ENCODE results near the gene IFNA1. TPM values are rescaled to one million over a fixed set of nuclear protein-coding genes. Genes with fewer than 3 reads are reported as not detected.

The IFNA1 gene
- total and polyA plus RNA-seq, 2 experiments from 2014 or later = not detected

- Mint-ChIP-seq H3K27me3 (ENCODE audit: insufficient read depth, low read depth, poor library complexity) (peaks cover 3% of the 10 kb centered on the region), H3K4me1 (peaks cover 12% of the 10 kb centered on the region)
- peak; percentile 87 for DNase-seq (ENCODE audit: low spot score)
These were observed 44.2 kb upstream of the IFNA1 start for GRCh38 chr9:21395778-21396717.

GRCh38 chr9:21398955-21399489 lies 41.2 kb upstream of the IFNA1 start:
- peaks cover 62% of the 10 kb centered on the region for H3K27me3 ChIP-seq (ENCODE audit: insufficient read depth)
- TF ChIP-seq ZNF462 (CRISPR knock-in tag; IDR thresholded peaks at IDR 0.05) = no peak
- TF ChIP-seq CTCF (conservative IDR thresholded peaks at IDR 0.05; ENCODE audit: low read depth in 2 of 2) = no peak
- TF ChIP-seq ZNF114 (CRISPR knock-in tag; IDR thresholded peaks at IDR 0.05) = no peak
- TF ChIP-seq POLR2AphosphoS5 (IDR thresholded peaks at IDR 0.05; ENCODE audit: low read depth) = no peak
- no peak for TF ChIP-seq ZNF331 (CRISPR knock-in tag; IDR thresholded peaks at IDR 0.05; ENCODE audit: low read depth)

More at GRCh38 chr9:21395778-21396717, 44.2 kb upstream of the IFNA1 start:
- Histone ChIP-seq H4K20me1 (replicated peaks; ENCODE audit: insufficient read depth) (no peaks in the 10 kb centered on the region), H3K4me2 (peak overlapping the region; percentile 80), H3K79me2 (replicated peaks; ENCODE audit: insufficient read depth) (no peaks in the 10 kb centered on the region), H3K27me3 (ENCODE audit: insufficient read depth) (peaks cover 34% of the 10 kb centered on the region), H3K27ac (ENCODE audit: low read depth) (no peak overlapping the region), H3K4me3 (peak overlapping the region; percentile 55), H3F3A (replicated peaks; ENCODE audit: low read depth) (no peaks in the 10 kb centered on the region), H2AFZ (peak overlapping the region; percentile 94), H3K9me2 (ENCODE audit: insufficient read depth) (no peaks in the 10 kb centered on the region), H3K36me3 (ENCODE audit: insufficient read depth) (no peaks in the 10 kb centered on the region), H3K4me1 (ENCODE audit: insufficient read depth) (no peaks in the 10 kb centered on the region)
- H3K36me3 Mint-ChIP-seq (ENCODE audit: low read depth) = no peaks in the 10 kb centered on the region
- ATAC-seq = peak; percentile 94
- H3K27ac Mint-ChIP-seq = no peak overlapping the region
- peak overlapping the region; percentile 65 for H3K4me3 Mint-ChIP-seq
- no peaks in the 10 kb centered on the region for H3K9me3 Mint-ChIP-seq
- no peak for TF ChIP-seq JUNB (IDR thresholded peaks at IDR 0.05; ENCODE audit: unreplicated experiment)
- peak; percentile 79 to 92 for TF ChIP-seq CTCF (conservative IDR thresholded peaks at IDR 0.05; ENCODE audit: low read depth in 2 of 2)

More at GRCh38 chr9:21398955-21399489, 41.2 kb upstream of the IFNA1 start:
- Histone ChIP-seq H3F3A (replicated peaks; ENCODE audit: low read depth) (no peaks in the 10 kb centered on the region; the same call in 1 of the 2 replicates), H3K36me3 (ENCODE audit: insufficient read depth) (no peaks in the 10 kb centered on the region), H3K4me1 (ENCODE audit: insufficient read depth) (peaks cover 4% of the 10 kb centered on the region; the same call in 1 of the 2 replicates), H3K4me2 (no peak overlapping the region), H4K20me1 (replicated peaks; ENCODE audit: insufficient read depth) (no peaks in the 10 kb centered on the region), H2AFZ (no peak overlapping the region), H3K27ac (ENCODE audit: low read depth) (no peak overlapping the region), H3K79me2 (replicated peaks; ENCODE audit: insufficient read depth) (no peaks in the 10 kb centered on the region), H3K9me2 (ENCODE audit: insufficient read depth) (no peaks in the 10 kb centered on the region), H3K4me3 (no peak overlapping the region)
- ATAC-seq (no peak), DNase-seq (ENCODE audit: low spot score) (no peak)
- H3K4me1 Mint-ChIP-seq = peaks cover 19% of the 10 kb centered on the region
- no peak overlapping the region for H3K27ac Mint-ChIP-seq
- no peaks in the 10 kb centered on the region for H3K9me3 Mint-ChIP-seq
- no peaks in the 10 kb centered on the region for H3K36me3 Mint-ChIP-seq (ENCODE audit: low read depth)
- H3K4me3 Mint-ChIP-seq = no peak overlapping the region
- peaks cover 17% of the 10 kb centered on the region for H3K27me3 Mint-ChIP-seq (ENCODE audit: insufficient read depth, low read depth, poor library complexity)

Data from GM23338 (cell line).